Nephron progenitor cell (in vitro differentiated cells): ENCODE data around the gene CISD2.

Source experiments
- DNase-seq: peaks from one replicate; pipeline ENCODE4 v3.0.0; 2021
- H3K27ac Mint-ChIP-seq: 2 replicates; pipeline ENCODE4 v1.8.0; 2021; ENCODE audit warnings: mild to moderate bottlenecking, moderate library complexity, mixed read lengths
- H3K27me3 Mint-ChIP-seq: 2 replicates; pipeline ENCODE4 v1.8.0; 2021; ENCODE audit warnings: mild to moderate bottlenecking, low read depth, mixed read lengths; ENCODE audit not compliant: poor library complexity
- H3K36me3 Mint-ChIP-seq: 2 replicates; pipeline ENCODE4 v1.8.0; 2021; ENCODE audit warnings: low read depth, mixed read lengths
- H3K4me1 Mint-ChIP-seq: 2 replicates; pipeline ENCODE4 v1.8.0; 2021; ENCODE audit warnings: mixed read lengths
- H3K4me3 Mint-ChIP-seq: 2 replicates; pipeline ENCODE4 v1.8.0; 2021; ENCODE audit warnings: mild to moderate bottlenecking, moderate library complexity, mixed read lengths
- H3K9me3 Mint-ChIP-seq: 2 replicates; pipeline ENCODE4 v1.8.0; 2021; ENCODE audit warnings: mild to moderate bottlenecking, moderate library complexity, mixed read lengths
- CTCF ChIP-seq: fragments of 200-600 bp; sonication (generic); IDR thresholded peaks from 2 replicates; pipeline ENCODE4 v1.5.0; 2021; ENCODE audit warnings: antibody characterized with exemption

Gene CISD2

GRCh38 chr4:102825261-102826091 is 43.3 kb upstream of the CISD2 start:
- peak; percentile 11 for DNase-seq
- H3K27me3 Mint-ChIP-seq, result no peaks in the 10 kb centered on the region
- no peak overlapping the region for H3K4me3 Mint-ChIP-seq
- peaks cover 34% of the 10 kb centered on the region for H3K36me3 Mint-ChIP-seq
- no peak for TF ChIP-seq CTCF
- H3K9me3 Mint-ChIP-seq, result peaks cover 22% of the 10 kb centered on the region
- H3K27ac Mint-ChIP-seq, result no peak overlapping the region
- peaks cover 24% of the 10 kb centered on the region for H3K4me1 Mint-ChIP-seq

GRCh38 chr4:102826105-102826889 is 42.5 kb upstream of the CISD2 start:
- Mint-ChIP-seq H3K4me1 (peaks cover 16% of the 10 kb centered on the region), H3K9me3 (peaks cover 14% of the 10 kb centered on the region), H3K27ac (no peak overlapping the region), H3K27me3 (no peaks in the 10 kb centered on the region), H3K4me3 (no peak overlapping the region), H3K36me3 (peaks cover 26% of the 10 kb centered on the region)
- no peak for DNase-seq
- TF ChIP-seq CTCF, result no peak

GRCh38 chr4:102826890-102827673 is 41.7 kb upstream of the CISD2 start, which contains the start of gene UBE2D3:
UBE2D3 (minus strand) TSS chr4:102827551; CDS start chr4:102826508, 1,043 bp downstream.
- Mint-ChIP-seq H3K27ac (no peak within 1 kb of the TSS), H3K27me3 (no peaks in the 10 kb centered on the region), H3K4me3 (no peak within 1 kb of the TSS), H3K9me3 (peaks cover 9% of the 10 kb centered on the region), H3K4me1 (peaks cover 18% of the 10 kb centered on the region), H3K36me3 (peaks cover 18% of the 10 kb centered on the region)
- no peak for TF ChIP-seq CTCF
- peak; percentile 95 for DNase-seq

- Mint-ChIP-seq H3K4me3 (no peak overlapping the region), H3K36me3 (peaks cover 10% of the 10 kb centered on the region), H3K27me3 (no peaks in the 10 kb centered on the region), H3K9me3 (peaks cover 2% of the 10 kb centered on the region), H3K27ac (no peak overlapping the region), H3K4me1 (peaks cover 18% of the 10 kb centered on the region)
- peak; percentile 94 for DNase-seq
- TF ChIP-seq CTCF, result no peak
Observed at GRCh38 chr4:102827674-102828496, 40.9 kb upstream of the CISD2 start.

- Mint-ChIP-seq H3K4me3 (no peak overlapping the region), H3K36me3 (peaks cover 5% of the 10 kb centered on the region), H3K4me1 (peaks cover 18% of the 10 kb centered on the region), H3K27ac (no peak overlapping the region), H3K9me3 (no peaks in the 10 kb centered on the region), H3K27me3 (no peaks in the 10 kb centered on the region)
- DNase-seq, result no peak
- TF ChIP-seq CTCF, result no peak
Observed at GRCh38 chr4:102828497-102828808, 40.3 kb upstream of the CISD2 start.
